ENCODE results near the gene JARID2. TPM values are rescaled to one million over a fixed set of nuclear protein-coding genes. Genes with fewer than 3 reads are reported as not detected.

The JARID2 gene
- total RNA-seq, 3 donors from 2014 or later: 10.6 to 11.8 (median 11.4) TPM

- H3K4me3 ChIP-seq: no peak overlapping the region
- no peak for DNase-seq
- no peaks in the 10 kb centered on the region for H3K9me3 ChIP-seq
- TF ChIP-seq CTCF (IDR thresholded peaks at IDR 0.05): no peak
- intact Hi-C loops (cut with DNase I, micrococcal nuclease): no loop called here
- ATAC-seq: no peak
- no peaks in the 10 kb centered on the region for H3K4me1 ChIP-seq (ENCODE audit: low read depth)
- H3K36me3 ChIP-seq (ENCODE audit: low read depth): no peaks in the 10 kb centered on the region
Observed at GRCh38 chr6:15479761-15480160, 233.9 kb downstream of the JARID2 start.

- no peak for DNase-seq
- intact Hi-C loops (cut with DNase I, micrococcal nuclease): no loop called here
- TF ChIP-seq CTCF (IDR thresholded peaks at IDR 0.05): no peak
- Histone ChIP-seq H3K9me3 (no peaks in the 10 kb centered on the region), H3K4me3 (no peak overlapping the region), H3K4me1 (ENCODE audit: low read depth) (no peaks in the 10 kb centered on the region), H3K36me3 (ENCODE audit: low read depth) (no peaks in the 10 kb centered on the region)
- ATAC-seq: no peak
Observed at GRCh38 chr6:15480525-15480924, 234.7 kb downstream of the JARID2 start.

GRCh38 chr6:15481390-15482291 is 235.8 kb downstream of the JARID2 start:
- H3K4me3 ChIP-seq: no peak overlapping the region
- TF ChIP-seq CTCF (IDR thresholded peaks at IDR 0.05): no peak
- no peak for DNase-seq
- no peaks in the 10 kb centered on the region for H3K36me3 ChIP-seq (ENCODE audit: low read depth)
- intact Hi-C loops (cut with DNase I, micrococcal nuclease): no loop called here
- H3K4me1 ChIP-seq (ENCODE audit: low read depth): no peaks in the 10 kb centered on the region
- H3K9me3 ChIP-seq: no peaks in the 10 kb centered on the region
- ATAC-seq: no peak

- DNase-seq (no peak), ATAC-seq (no peak)
- Histone ChIP-seq H3K4me1 (ENCODE audit: low read depth) (no peaks in the 10 kb centered on the region), H3K9me3 (no peaks in the 10 kb centered on the region), H3K4me3 (no peak overlapping the region), H3K36me3 (ENCODE audit: low read depth) (no peaks in the 10 kb centered on the region)
- TF ChIP-seq CTCF (IDR thresholded peaks at IDR 0.05): no peak
- intact Hi-C loops (cut with DNase I, micrococcal nuclease): no loop called here
Observed at GRCh38 chr6:15483060-15483459, 237.2 kb downstream of the JARID2 start.

- H3K36me3 ChIP-seq (ENCODE audit: low read depth): no peaks in the 10 kb centered on the region
- DNase-seq: no peak
- no peak for ATAC-seq
- no peak overlapping the region for H3K4me3 ChIP-seq
- no peaks in the 10 kb centered on the region for H3K9me3 ChIP-seq
- intact Hi-C loops (cut with DNase I, micrococcal nuclease): no loop called here
- H3K4me1 ChIP-seq (ENCODE audit: low read depth): no peaks in the 10 kb centered on the region
- no peak for TF ChIP-seq CTCF (IDR thresholded peaks at IDR 0.05)
Observed at GRCh38 chr6:15484140-15484539, 238.3 kb downstream of the JARID2 start.

Measured in mucosa of descending colon (tissue), 3 donors.